GM23338 (cell line): ENCODE measurements around the gene AGPS. TPM values are rescaled to one million over a fixed set of nuclear protein-coding genes. Genes with fewer than 3 reads are reported as not detected.

Experiments used
- ATAC-seq: fragments of 200-7000 bp; cut with Tn5 transposase; 3 replicates; pipeline ENCODE4 v1.9.1; 2020
- DNase-seq: peaks from one replicate; pipeline ENCODE4 v3.0.0-alpha.2; 2015; ENCODE audit warnings: low spot score
- H2AFZ ChIP-seq: fragments of 200-600 bp; sonication (generic); 2 replicates; pipeline ENCODE4 v1.8.0; 2016; ENCODE audit warnings: antibody characterized with exemption, mild to moderate bottlenecking, moderate library complexity
- H3F3A ChIP-seq: fragments of 200-600 bp; sonication (generic); replicated peaks from 2 replicates; pipeline ENCODE4 v1.8.0; 2017; ENCODE audit warnings: antibody characterized with exemption, mixed run types, low read depth
- H3K27ac ChIP-seq: fragments of 200-600 bp; sonication (generic); 2 replicates; pipeline ENCODE4 v1.6.1; 2016; ENCODE audit warnings: low read depth
- H3K27me3 ChIP-seq: fragments of 200-600 bp; sonication (generic); 2 replicates; pipeline ENCODE4 v1.8.0; 2016; ENCODE audit warnings: mild to moderate bottlenecking, mixed run types, moderate library complexity; ENCODE audit not compliant: insufficient read depth
- H3K36me3 ChIP-seq: fragments of 200-600 bp; sonication (generic); 2 replicates; pipeline ENCODE4 v1.8.0; 2016; ENCODE audit warnings: mild to moderate bottlenecking; ENCODE audit not compliant: insufficient read depth
- H3K4me1 ChIP-seq: fragments of 200-600 bp; sonication (generic); 2 replicates; pipeline ENCODE4 v1.8.0; 2016; ENCODE audit warnings: mild to moderate bottlenecking, moderate library complexity; ENCODE audit not compliant: insufficient read depth
- H3K4me2 ChIP-seq: fragments of 200-600 bp; sonication (generic); 2 replicates; pipeline ENCODE4 v1.7.1; 2017; ENCODE audit warnings: mixed run types
- H3K4me3 ChIP-seq: fragments of 200-600 bp; sonication (generic); 2 replicates; pipeline ENCODE4 v1.6.1; 2016; ENCODE audit warnings: mixed run types
- H3K79me2 ChIP-seq: fragments of 200-600 bp; sonication (generic); replicated peaks from 2 replicates; pipeline ENCODE4 v1.8.0; 2017; ENCODE audit warnings: mild to moderate bottlenecking; ENCODE audit not compliant: insufficient read depth
- H3K9me2 ChIP-seq: fragments of 200-600 bp; sonication (generic); 2 replicates; pipeline ENCODE4 v1.8.0; 2017; ENCODE audit not compliant: insufficient read depth
- H4K20me1 ChIP-seq: fragments of 200-600 bp; sonication (generic); replicated peaks from 2 replicates; pipeline ENCODE4 v1.8.0; 2017; ENCODE audit warnings: mild to moderate bottlenecking; ENCODE audit not compliant: insufficient read depth
- H3K27ac Mint-ChIP-seq: 2 replicates; pipeline ENCODE4 v1.8.0; 2020; ENCODE audit warnings: inconsistent platforms, mild to moderate bottlenecking, moderate library complexity, mixed read lengths
- H3K27me3 Mint-ChIP-seq: 3 replicates; pipeline ENCODE4 v1.8.0; 2022; ENCODE audit warnings: low read depth, mild to moderate bottlenecking, moderate library complexity, mixed read lengths, inconsistent platforms; ENCODE audit not compliant: insufficient read depth, poor library complexity
- H3K36me3 Mint-ChIP-seq: 3 replicates; pipeline ENCODE4 v1.8.0; 2021; ENCODE audit warnings: low read depth, mild to moderate bottlenecking, inconsistent platforms, moderate library complexity, mixed read lengths
- H3K4me1 Mint-ChIP-seq: 3 replicates; pipeline ENCODE4 v1.8.0; 2020; ENCODE audit warnings: mild to moderate bottlenecking, inconsistent platforms, mixed read lengths
- H3K4me3 Mint-ChIP-seq: 3 replicates; pipeline ENCODE4 v1.8.0; 2021; ENCODE audit warnings: moderate library complexity, mild to moderate bottlenecking, inconsistent platforms, mixed read lengths
- H3K9me3 Mint-ChIP-seq: 3 replicates; pipeline ENCODE4 v1.8.0; 2020; ENCODE audit warnings: moderate library complexity, mild to moderate bottlenecking, inconsistent platforms, mixed read lengths
- CREB1 ChIP-seq: fragments of 250-450 bp; sonication (Bioruptor Pico); IDR thresholded peaks from 2 replicates; pipeline ENCODE4 v1.5.0; 2020; ENCODE audit warnings: low read depth, mild to moderate bottlenecking, moderate library complexity
- ETS1 ChIP-seq: IDR thresholded peaks from 2 replicates; pipeline ENCODE4 v1.6.1; 2016; ENCODE audit warnings: antibody characterized with exemption
- EZH2 ChIP-seq: fragments of 200-600 bp; sonication (generic); IDR thresholded peaks from one replicate; pipeline ENCODE4 v1.8.0; 2017; ENCODE audit warnings: antibody characterized with exemption, mild to moderate bottlenecking, low read depth; ENCODE audit not compliant: unreplicated experiment
- EZH2phosphoT487 ChIP-seq: fragments of 200-600 bp; sonication (generic); IDR thresholded peaks from one replicate; pipeline ENCODE4 v1.8.1; 2018; ENCODE audit warnings: antibody characterized with exemption; ENCODE audit not compliant: unreplicated experiment
- JUNB ChIP-seq: IDR thresholded peaks from one replicate; pipeline ENCODE4 v1.6.1; 2016; ENCODE audit warnings: antibody characterized with exemption; ENCODE audit not compliant: unreplicated experiment
- NANOG ChIP-seq: IDR thresholded peaks from 2 replicates; pipeline ENCODE4 v1.6.1; 2016; ENCODE audit warnings: antibody characterized with exemption, borderline replicate concordance
- POLR2AphosphoS5 ChIP-seq: IDR thresholded peaks from 2 replicates; pipeline ENCODE4 v1.6.1; 2016; ENCODE audit warnings: antibody characterized with exemption, low read depth
- STAT1 ChIP-seq: IDR thresholded peaks from one replicate; pipeline ENCODE4 v1.6.1; 2016; ENCODE audit warnings: antibody characterized with exemption; ENCODE audit not compliant: unreplicated experiment
- ZNF114 ChIP-seq: fragments of 250-450 bp; sonication (Bioruptor Pico); IDR thresholded peaks from 2 replicates; pipeline ENCODE4 v1.5.0; 2020; ENCODE audit warnings: mild to moderate bottlenecking, moderate library complexity
- ZNF331 ChIP-seq: fragments of 250-450 bp; sonication (Bioruptor Pico); IDR thresholded peaks from 2 replicates; pipeline ENCODE4 v1.5.0; 2020; ENCODE audit warnings: low read depth, mild to moderate bottlenecking, moderate library complexity
- polyA plus RNA-seq: library from polyadenylated mRNA; unstranded; fragments of >200 nt; fragmentation: Nextera tagmentation; extraction: Ambion mirVana; gene quantifications from 2 replicates; pipeline ENCODE4 v1.2.1, GENCODE V29; 2016
- total RNA-seq: library from RNA; depleted of rRNA; stranded (reverse); fragments of >200 nt; shearing (Covaris generic); gene quantifications from 2 replicates; pipeline ENCODE4 v1.2.3, GENCODE V29; 2014
- TF ChIP-seq, protein P1 (sequence below): fragments of 250-450 bp; sonication (Bioruptor Pico); IDR thresholded peaks from 2 replicates; pipeline ENCODE4 v1.5.0; 2020; ENCODE audit warnings: mild to moderate bottlenecking, moderate library complexity
- TF ChIP-seq, protein P2 (sequence below): IDR thresholded peaks from one replicate; pipeline ENCODE4 v1.6.1; 2018; ENCODE audit warnings: antibody characterized with exemption; ENCODE audit not compliant: unreplicated experiment
- TF ChIP-seq, protein P3 (sequence below), 2 experiments: fragments of 200-600 bp in 1 of 2; sonication (generic) in 1 of 2; conservative IDR thresholded peaks; 2 replicates each; pipeline versions ENCODE4 v1.5.1 to v1.6.1; 2016 to 2017; ENCODE audit warnings: antibody characterized with exemption in 2 of 2, low read depth in 2 of 2, mild to moderate bottlenecking in 2 of 2, moderate library complexity in 1 of 2

Gene AGPS
- total and polyA plus RNA-seq, 2 experiments from 2014 or later: 14.6 to 73.2 TPM

DNA sequence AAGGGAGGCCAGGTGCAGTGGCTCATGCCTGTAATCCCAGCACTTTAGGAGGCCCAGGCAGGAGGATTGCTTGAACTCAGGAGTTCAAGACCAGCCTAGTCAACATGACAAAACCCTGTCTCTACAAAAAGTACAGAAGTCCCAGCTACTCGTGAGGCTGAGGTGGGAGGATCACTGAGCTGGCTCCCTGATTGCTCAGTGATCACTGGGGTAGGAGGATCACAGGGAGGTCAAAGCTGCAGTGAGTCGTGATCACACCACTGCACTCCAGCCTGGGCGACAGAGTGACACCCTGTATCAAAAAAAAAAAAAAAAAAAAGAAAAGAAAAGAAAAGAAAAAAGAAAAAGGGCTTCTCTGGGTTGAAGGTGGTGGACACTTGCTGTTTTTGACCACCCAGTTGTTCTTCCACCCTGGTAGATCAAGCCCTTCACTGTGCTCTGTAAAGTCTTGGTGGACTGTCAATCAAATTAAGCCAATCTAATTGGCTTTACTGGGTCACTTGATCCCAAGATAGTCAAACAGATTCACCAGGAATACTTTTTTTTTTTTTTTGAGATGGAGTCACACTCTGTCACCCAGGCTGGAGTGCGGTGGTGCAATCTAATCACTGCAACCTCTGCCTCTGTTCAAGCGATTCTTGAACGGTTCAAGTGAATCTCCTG is 191.6 kb downstream of the AGPS start:
- no peaks in the 10 kb centered on the region for H3K27me3 ChIP-seq
- no peaks in the 10 kb centered on the region for H3K9me3 Mint-ChIP-seq
- H2AFZ ChIP-seq: no peak overlapping the region
- TF ChIP-seq STAT1 (no peak), ETS1 (no peak), NANOG (no peak), JUNB (no peak), POLR2AphosphoS5 (no peak), ZNF331 (no peak), ZNF114 (CRISPR knock-in tag) (no peak), CREB1 (CRISPR knock-in tag) (no peak), EZH2 (no peak), EZH2phosphoT487 (no peak)
- TF ChIP-seq, protein P1, sequence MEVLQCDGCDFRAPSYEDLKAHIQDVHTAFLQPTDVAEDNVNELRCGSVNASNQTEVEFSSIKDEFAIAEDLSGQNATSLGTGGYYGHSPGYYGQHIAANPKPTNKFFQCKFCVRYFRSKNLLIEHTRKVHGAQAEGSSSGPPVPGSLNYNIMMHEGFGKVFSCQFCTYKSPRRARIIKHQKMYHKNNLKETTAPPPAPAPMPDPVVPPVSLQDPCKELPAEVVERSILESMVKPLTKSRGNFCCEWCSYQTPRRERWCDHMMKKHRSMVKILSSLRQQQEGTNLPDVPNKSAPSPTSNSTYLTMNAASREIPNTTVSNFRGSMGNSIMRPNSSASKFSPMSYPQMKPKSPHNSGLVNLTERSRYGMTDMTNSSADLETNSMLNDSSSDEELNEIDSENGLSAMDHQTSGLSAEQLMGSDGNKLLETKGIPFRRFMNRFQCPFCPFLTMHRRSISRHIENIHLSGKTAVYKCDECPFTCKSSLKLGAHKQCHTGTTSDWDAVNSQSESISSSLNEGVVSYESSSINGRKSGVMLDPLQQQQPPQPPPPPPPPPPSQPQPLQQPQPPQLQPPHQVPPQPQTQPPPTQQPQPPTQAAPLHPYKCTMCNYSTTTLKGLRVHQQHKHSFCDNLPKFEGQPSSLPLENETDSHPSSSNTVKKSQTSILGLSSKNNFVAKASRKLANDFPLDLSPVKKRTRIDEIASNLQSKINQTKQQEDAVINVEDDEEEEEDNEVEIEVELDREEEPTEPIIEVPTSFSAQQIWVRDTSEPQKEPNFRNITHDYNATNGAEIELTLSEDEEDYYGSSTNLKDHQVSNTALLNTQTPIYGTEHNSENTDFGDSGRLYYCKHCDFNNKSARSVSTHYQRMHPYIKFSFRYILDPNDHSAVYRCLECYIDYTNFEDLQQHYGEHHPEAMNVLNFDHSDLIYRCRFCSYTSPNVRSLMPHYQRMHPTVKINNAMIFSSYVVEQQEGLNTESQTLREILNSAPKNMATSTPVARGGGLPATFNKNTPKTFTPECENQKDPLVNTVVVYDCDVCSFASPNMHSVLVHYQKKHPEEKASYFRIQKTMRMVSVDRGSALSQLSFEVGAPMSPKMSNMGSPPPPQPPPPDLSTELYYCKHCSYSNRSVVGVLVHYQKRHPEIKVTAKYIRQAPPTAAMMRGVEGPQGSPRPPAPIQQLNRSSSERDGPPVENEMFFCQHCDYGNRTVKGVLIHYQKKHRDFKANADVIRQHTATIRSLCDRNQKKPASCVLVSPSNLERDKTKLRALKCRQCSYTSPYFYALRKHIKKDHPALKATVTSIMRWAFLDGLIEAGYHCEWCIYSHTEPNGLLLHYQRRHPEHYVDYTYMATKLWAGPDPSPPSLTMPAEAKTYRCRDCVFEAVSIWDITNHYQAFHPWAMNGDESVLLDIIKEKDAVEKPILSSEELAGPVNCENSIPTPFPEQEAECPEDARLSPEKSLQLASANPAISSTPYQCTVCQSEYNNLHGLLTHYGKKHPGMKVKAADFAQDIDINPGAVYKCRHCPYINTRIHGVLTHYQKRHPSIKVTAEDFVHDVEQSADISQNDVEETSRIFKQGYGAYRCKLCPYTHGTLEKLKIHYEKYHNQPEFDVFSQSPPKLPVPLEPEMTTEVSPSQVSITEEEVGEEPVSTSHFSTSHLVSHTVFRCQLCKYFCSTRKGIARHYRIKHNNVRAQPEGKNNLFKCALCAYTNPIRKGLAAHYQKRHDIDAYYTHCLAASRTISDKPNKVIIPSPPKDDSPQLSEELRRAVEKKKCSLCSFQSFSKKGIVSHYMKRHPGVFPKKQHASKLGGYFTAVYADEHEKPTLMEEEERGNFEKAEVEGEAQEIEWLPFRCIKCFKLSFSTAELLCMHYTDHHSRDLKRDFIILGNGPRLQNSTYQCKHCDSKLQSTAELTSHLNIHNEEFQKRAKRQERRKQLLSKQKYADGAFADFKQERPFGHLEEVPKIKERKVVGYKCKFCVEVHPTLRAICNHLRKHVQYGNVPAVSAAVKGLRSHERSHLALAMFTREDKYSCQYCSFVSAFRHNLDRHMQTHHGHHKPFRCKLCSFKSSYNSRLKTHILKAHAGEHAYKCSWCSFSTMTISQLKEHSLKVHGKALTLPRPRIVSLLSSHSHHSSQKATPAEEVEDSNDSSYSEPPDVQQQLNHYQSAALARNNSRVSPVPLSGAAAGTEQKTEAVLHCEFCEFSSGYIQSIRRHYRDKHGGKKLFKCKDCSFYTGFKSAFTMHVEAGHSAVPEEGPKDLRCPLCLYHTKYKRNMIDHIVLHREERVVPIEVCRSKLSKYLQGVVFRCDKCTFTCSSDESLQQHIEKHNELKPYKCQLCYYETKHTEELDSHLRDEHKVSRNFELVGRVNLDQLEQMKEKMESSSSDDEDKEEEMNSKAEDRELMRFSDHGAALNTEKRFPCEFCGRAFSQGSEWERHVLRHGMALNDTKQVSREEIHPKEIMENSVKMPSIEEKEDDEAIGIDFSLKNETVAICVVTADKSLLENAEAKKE: no peak
- TF ChIP-seq, protein P2, sequence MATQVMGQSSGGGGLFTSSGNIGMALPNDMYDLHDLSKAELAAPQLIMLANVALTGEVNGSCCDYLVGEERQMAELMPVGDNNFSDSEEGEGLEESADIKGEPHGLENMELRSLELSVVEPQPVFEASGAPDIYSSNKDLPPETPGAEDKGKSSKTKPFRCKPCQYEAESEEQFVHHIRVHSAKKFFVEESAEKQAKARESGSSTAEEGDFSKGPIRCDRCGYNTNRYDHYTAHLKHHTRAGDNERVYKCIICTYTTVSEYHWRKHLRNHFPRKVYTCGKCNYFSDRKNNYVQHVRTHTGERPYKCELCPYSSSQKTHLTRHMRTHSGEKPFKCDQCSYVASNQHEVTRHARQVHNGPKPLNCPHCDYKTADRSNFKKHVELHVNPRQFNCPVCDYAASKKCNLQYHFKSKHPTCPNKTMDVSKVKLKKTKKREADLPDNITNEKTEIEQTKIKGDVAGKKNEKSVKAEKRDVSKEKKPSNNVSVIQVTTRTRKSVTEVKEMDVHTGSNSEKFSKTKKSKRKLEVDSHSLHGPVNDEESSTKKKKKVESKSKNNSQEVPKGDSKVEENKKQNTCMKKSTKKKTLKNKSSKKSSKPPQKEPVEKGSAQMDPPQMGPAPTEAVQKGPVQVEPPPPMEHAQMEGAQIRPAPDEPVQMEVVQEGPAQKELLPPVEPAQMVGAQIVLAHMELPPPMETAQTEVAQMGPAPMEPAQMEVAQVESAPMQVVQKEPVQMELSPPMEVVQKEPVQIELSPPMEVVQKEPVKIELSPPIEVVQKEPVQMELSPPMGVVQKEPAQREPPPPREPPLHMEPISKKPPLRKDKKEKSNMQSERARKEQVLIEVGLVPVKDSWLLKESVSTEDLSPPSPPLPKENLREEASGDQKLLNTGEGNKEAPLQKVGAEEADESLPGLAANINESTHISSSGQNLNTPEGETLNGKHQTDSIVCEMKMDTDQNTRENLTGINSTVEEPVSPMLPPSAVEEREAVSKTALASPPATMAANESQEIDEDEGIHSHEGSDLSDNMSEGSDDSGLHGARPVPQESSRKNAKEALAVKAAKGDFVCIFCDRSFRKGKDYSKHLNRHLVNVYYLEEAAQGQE: no peak
- TF ChIP-seq, protein P3, sequence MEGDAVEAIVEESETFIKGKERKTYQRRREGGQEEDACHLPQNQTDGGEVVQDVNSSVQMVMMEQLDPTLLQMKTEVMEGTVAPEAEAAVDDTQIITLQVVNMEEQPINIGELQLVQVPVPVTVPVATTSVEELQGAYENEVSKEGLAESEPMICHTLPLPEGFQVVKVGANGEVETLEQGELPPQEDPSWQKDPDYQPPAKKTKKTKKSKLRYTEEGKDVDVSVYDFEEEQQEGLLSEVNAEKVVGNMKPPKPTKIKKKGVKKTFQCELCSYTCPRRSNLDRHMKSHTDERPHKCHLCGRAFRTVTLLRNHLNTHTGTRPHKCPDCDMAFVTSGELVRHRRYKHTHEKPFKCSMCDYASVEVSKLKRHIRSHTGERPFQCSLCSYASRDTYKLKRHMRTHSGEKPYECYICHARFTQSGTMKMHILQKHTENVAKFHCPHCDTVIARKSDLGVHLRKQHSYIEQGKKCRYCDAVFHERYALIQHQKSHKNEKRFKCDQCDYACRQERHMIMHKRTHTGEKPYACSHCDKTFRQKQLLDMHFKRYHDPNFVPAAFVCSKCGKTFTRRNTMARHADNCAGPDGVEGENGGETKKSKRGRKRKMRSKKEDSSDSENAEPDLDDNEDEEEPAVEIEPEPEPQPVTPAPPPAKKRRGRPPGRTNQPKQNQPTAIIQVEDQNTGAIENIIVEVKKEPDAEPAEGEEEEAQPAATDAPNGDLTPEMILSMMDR (conservative IDR thresholded peaks at IDR 0.05; ENCODE audit: low read depth in 2 of 2): no peak
- H3K27me3 Mint-ChIP-seq: no peaks in the 10 kb centered on the region
- no peaks in the 10 kb centered on the region for H3F3A ChIP-seq
- peaks cover 12% of the 10 kb centered on the region; the same call in 1 of the 2 replicates for H3K9me2 ChIP-seq
- no peaks in the 10 kb centered on the region for H4K20me1 ChIP-seq
- no peaks in the 10 kb centered on the region for H3K36me3 Mint-ChIP-seq
- no peak overlapping the region for H3K4me3 Mint-ChIP-seq
- no peaks in the 10 kb centered on the region for H3K4me1 ChIP-seq
- DNase-seq: no peak
- ATAC-seq: no peak
- H3K27ac Mint-ChIP-seq: no peak overlapping the region
- no peaks in the 10 kb centered on the region for H3K4me1 Mint-ChIP-seq
- no peaks in the 10 kb centered on the region for H3K79me2 ChIP-seq
- no peaks in the 10 kb centered on the region for H3K36me3 ChIP-seq
- H3K4me3 ChIP-seq: no peak overlapping the region
- H3K27ac ChIP-seq: no peak overlapping the region
- H3K4me2 ChIP-seq: no peak overlapping the region
